Femur (tissue), 1 donor: ENCODE data around the gene BEST1.
"Not testable (repeated sequence)": the region's sequence is repeated elsewhere in the genome, so short reads cannot be mapped to it uniquely, and the experiment has no call there.

Experiments used
- DNase-seq: peaks from one replicate; pipeline ENCODE4 v3.0.0-alpha.2; 2017

The BEST1 gene

DNA sequence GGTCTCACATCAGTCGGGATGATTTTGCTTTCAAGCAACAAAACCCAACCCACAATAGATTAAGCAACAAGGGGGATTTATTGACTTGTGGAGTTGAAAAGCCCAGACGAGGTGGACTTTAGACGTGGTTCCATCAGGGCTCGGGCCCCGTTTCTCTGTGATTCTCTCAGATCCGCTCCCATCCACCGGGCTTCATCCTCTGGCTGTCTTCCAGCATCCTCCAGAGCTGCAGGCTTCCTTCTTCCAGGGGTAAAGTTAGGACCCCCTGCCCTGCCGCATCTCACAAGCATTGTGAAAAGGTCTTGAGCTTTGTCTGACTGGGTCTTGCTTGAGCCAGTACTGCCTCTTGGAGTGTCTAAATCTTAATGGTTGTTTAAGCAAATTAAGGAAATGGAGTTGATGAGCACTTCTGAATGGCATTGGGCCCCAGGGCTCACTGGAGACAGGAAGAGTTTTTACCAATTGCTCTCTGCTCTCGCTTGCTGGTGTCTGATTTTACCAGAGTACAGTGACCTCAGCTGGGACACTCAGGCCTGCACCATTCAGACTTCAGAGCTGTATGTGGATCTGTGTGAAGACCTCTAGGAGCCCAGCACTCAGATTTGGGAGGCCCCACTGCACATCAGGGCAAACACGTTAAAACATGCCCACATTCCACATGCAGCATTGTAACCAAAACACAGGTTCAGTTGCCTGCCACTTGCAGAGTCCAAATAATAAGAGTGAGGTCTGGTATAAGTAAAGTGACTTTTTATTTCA, 30.8 kb downstream of the BEST1 start:
- DNase-seq, result no peak

DNA sequence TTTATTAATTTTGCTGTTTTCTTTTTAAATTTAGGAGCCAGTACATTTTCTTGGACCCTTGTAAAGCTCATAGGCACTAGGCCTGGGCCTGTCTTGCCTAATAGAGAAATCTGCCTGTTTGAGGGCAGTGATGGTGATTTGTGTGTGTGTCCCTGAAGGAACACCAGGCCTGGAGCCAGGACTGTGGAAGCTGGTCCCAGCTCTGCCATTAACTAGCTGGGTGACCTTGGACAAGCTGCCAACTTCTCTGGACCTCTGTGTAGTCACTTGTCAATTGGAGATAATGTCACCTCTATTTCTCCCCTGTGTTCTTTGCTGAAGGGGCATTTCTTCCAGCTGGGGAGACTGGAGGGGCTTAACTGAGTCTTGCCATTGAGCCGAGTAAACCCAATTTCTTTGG, 33.3 kb downstream of the BEST1 start:
- no peak for DNase-seq

GRCh38 chr11:61985869-61986268, 35.7 kb downstream of the BEST1 start:
- DNase-seq, result no peak

GRCh38 chr11:61994981-61995380, 44.8 kb downstream of the BEST1 start:
- DNase-seq, result no peak

- no peak for DNase-seq
These were observed 46.8 kb downstream of the BEST1 start for GRCh38 chr11:61996933-61997332.

- DNase-seq, result no peak
These were observed 49.2 kb downstream of the BEST1 start for GRCh38 chr11:61999141-61999975.

DNA sequence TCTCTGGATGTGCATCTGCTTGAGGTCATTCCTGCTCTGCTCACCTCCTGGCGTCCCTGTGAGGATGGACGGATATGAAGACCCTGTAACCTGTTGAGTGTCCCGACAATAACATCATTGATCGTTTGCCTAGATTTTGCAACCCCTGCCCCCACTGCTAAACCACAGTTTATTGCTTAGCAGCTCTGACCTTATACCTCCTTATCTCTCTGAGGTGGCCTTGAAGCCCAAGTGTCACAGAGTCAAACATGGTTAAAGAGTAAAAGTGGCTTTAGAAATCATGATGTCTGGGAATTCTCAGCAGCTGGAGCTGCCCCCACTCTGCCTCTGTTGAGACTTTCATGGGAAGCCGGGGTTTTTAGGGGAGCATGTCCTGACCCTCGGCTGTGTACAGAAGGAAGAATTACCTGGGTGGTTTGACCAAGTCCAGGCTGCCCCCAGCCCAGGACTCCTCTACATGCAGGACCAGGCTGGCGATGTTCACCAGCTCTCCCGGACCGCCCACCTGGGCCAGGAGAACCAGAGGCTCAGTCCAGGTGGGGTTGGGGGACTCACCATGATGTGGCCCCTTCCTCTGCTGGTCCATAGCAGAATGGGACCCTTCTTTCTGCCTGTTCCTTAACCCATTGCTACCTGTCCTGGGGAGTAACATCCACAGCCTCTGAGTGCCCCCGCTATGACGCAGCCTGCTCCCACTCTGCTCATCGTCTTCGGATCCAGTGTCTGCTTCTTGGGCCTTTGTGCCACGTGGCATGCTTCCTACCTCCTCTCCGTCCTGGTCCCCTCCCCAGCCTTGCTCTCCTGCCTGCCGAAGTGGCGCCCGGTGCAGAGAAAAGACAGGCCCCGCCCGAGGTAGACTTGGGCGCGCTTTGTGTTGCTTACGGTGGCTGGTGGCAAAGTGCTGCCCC, 50.6 kb downstream of the BEST1 start:
- no peak for DNase-seq

GRCh38 chr11:62001450-62002191, 51.5 kb downstream of the BEST1 start:
- DNase-seq, result no peak

DNA sequence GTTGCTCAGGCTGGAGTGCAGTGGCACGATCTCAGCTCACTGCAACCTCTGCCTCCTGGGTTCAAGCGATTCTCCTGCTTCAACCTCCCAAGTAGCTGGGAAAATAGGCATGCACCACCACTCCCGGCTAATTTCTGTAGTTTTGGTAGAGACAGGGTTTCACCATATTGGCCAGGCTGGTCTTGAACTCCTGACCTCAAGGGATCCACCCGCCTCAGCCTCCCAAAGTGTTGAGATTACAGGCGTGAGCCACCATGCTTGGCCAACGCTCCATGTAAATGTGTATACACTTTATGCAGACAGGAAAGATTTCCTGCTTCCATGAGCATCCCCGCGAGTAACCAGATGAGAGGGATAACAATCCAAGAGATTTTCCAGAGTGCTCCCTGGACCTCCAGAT, 52.1 kb downstream of the BEST1 start:
- not testable (repeated sequence) for DNase-seq

- DNase-seq, result peak; percentile 48
These were observed 54.3 kb downstream of the BEST1 start for GRCh38 chr11:62004473-62004872.

DNA sequence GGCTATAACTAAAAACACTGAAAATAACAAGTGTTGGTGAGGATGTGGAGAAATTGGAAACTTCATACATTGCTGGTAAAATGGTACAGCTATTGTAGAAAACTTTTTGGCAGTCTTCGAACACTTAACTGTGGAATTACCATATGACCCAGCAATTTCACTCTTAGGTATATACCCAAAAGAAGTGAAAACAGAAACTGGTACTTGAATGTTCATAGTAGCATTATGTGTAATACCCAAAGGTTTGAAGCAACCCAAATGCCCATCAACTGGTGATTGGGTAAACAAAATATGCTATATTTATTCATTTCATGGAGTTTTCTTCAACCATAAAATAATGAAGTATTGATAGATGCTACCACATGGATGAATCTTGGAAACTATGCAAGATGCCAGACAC, 58.0 kb downstream of the BEST1 start:
- no peak for DNase-seq

- DNase-seq, result no peak
These were observed 60.9 kb downstream of the BEST1 start for GRCh38 chr11:62010935-62011528.

- DNase-seq, result no peak
These were observed 61.7 kb downstream of the BEST1 start for GRCh38 chr11:62011881-62012280.

DNA sequence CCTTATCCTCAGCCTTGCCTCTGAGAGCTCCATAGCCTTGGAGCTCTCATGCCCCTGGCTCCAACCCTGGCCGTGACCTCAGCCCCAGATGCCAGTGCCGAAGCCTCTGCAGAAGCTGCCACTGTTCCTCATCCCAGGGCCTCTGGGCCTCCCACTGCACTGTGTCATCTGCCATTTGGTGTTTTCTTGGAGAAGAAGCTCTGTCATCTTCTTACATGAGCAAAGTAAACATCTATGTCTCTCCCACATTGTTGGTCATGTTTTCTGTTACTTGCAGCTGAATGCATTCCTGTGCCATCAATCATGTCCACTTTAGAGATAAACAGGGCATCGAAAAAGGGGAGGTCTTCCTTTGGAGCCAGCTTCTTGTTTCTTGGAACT, 62.3 kb downstream of the BEST1 start:
- no peak for DNase-seq

DNA sequence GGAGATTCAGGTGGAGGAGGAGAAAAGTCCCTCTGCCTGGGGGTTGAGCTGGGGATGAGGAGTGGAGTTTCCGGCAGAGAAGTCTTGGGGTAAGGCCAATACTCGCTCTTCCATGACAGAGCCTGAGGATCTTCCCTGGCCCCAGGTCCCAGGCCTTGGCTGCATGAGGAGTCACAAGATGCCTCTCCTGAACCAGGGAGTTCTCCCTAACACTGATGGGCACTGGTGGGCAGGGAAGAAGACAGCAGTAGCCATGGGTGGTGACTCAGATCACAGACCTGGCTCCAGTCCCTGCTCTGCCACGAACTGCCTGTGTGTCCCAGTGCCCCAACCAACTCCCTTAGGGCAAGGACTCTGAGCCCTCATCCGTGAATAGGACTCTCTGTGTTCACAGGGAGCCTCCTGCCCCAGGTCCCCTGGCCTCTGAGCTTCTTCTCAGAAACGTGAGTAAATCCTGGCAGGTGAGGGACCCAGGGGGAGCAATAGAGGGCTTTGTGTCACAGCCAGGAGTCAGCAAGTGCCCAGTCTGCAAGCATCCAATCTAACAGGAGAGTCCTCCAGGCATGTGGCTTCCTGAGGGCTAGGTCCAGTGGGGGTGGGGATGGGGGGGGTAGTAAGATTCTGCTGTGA, 62.8 kb downstream of the BEST1 start:
- DNase-seq, result no peak
